HepG2 (cell line): ENCODE data around the gene CDHR5. TPM values are rescaled to one million over a fixed set of nuclear protein-coding genes. Genes with fewer than 3 reads are reported as not detected.
A peak's percentile ranks its signal among the peaks of the same experiment; 100 is the strongest.

ENCODE experiments used
- MAFK ChIP-seq, 2 experiments: IDR thresholded peaks in 1 of 2; conservative IDR thresholded peaks in 1 of 2; 2 replicates each; pipeline ENCODE4 v1.6.1; 2011; ENCODE audit warnings: improper control_type of control experiment in 2 of 2, low read length in 2 of 2
- PAXIP1 ChIP-seq: sonication (generic); formaldehyde crosslinking; conservative IDR thresholded peaks from 2 replicates; pipeline ENCODE4 v1.4.0; 2020; ENCODE audit warnings: mild to moderate bottlenecking, missing genetic modification reagents, moderate library complexity
- PRPF4 ChIP-seq: fragments of 200-400 bp; formaldehyde crosslinking; IDR thresholded peaks from 2 replicates; pipeline ENCODE4 v1.6.1; 2016; ENCODE audit warnings: low read length, low read depth; ENCODE audit not compliant: poor library complexity, severe bottlenecking
- RBM22 ChIP-seq: fragments of 200-400 bp; formaldehyde crosslinking; optimal IDR thresholded peaks from 2 replicates; pipeline ENCODE3; 2017; ENCODE audit warnings: mild to moderate bottlenecking, low read length, moderate library complexity
- SOX6 ChIP-seq, 2 experiments: fragments of 450-650 bp in 1 of 2; sonication (generic) in 1 of 2; formaldehyde crosslinking in 1 of 2; IDR thresholded peaks; 2 replicates each; pipeline versions ENCODE4 v1.4.0 to v1.6.1; 2017 to 2020; ENCODE audit warnings: antibody characterized with exemption in 1 of 2, mild to moderate bottlenecking in 1 of 2, missing genetic modification reagents in 1 of 2
- ZBTB7B ChIP-seq: sonication (generic); formaldehyde crosslinking; IDR thresholded peaks from 2 replicates; pipeline ENCODE4 v1.4.0; 2020; ENCODE audit warnings: missing genetic modification reagents
- ZNF660 ChIP-seq: sonication (generic); formaldehyde crosslinking; IDR thresholded peaks from 2 replicates; pipeline ENCODE4 v1.5.1; 2020; ENCODE audit warnings: mild to moderate bottlenecking, low read depth, missing genetic modification reagents, borderline replicate concordance
- polyA plus RNA-seq, 8 experiments: library from polyadenylated mRNA; depleted of rRNA in 3 of 8; stranded (reverse) in 7 of 8; unstranded in 1 of 8; fragments of >200 nt; fragmentation: Illumina TruSeq in 4 of 8; extraction: Trizol in 4 of 8; gene quantifications; 2 replicates each; pipeline versions ENCODE4 v1.2.1 to v1.2.3, GENCODE V29; 2011 to 2016; ENCODE audit warnings: low read depth in 4 of 8, missing spikeins in 1 of 8, mixed read lengths in 1 of 8; ENCODE audit not compliant: insufficient read depth in 1 of 8
- total RNA-seq, 5 experiments: library from RNA; depleted of rRNA; stranded (reverse); fragments of >200 nt; fragmentation: Illumina TruSeq; extraction: Trizol; gene quantifications; 2 replicates each; pipeline ENCODE4 v1.2.3, GENCODE V29; 2016; ENCODE audit warnings: low read depth in 1 of 5
- TF ChIP-seq, protein P1 (sequence below): IDR thresholded peaks from 2 replicates; pipeline ENCODE4 v1.6.1; 2012; ENCODE audit warnings: low read length, improper control_type of control experiment
- TF ChIP-seq, protein P2 (sequence below): sonication (generic); formaldehyde crosslinking; IDR thresholded peaks from 2 replicates; pipeline ENCODE4 v1.4.0; 2020; ENCODE audit warnings: mild to moderate bottlenecking, missing genetic modification reagents
- TF ChIP-seq, protein P3 (sequence below): sonication (generic); formaldehyde crosslinking; IDR thresholded peaks from 2 replicates; pipeline ENCODE4 v1.8.0; 2022; ENCODE audit warnings: mild to moderate bottlenecking, missing genetic modification reagents

The CDHR5 gene
- total and polyA plus RNA-seq, 2 of the 13 experiments (the other 11 are each of a cell fraction or from before 2014, with no cell fraction given) = 0.46 to 0.71 TPM

DNA sequence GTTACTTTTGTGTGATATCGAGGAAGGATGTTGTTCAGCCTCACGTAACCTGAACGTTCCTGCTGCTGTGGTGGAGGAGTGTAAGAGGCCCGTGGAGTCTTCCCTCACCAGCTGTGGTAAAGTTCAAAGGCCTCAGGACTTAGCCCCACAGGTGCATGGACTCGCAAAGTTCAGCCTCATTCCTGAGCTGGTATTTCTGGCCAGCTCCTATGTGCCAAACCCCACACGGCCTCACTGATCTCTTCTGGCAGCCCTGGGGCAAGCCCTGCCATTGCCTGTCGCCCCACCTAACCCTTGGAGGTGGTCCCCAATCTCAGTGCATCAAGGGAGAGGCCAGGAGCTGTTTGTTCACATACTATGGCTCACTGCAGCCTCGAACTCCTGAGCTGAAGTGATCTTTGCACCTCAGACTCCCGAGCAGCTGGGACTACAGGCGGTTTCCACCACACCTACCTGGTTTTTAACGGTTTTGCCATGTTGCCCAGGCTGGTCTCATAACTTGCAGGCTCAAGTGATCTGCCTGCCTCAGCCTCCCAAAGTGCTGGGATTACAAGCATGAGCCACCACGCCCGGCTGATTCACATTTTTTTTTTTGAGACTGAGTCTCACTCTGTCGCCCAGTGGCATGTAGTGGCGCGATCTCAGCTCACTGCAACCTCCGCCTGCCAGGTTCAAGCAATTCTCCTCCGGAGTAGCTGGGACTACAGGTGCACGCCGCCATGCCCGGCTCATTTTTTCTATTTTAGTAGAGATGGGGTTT, 46.3 kb downstream of the CDHR5 start (continued):
- TF ChIP-seq, protein P1, sequence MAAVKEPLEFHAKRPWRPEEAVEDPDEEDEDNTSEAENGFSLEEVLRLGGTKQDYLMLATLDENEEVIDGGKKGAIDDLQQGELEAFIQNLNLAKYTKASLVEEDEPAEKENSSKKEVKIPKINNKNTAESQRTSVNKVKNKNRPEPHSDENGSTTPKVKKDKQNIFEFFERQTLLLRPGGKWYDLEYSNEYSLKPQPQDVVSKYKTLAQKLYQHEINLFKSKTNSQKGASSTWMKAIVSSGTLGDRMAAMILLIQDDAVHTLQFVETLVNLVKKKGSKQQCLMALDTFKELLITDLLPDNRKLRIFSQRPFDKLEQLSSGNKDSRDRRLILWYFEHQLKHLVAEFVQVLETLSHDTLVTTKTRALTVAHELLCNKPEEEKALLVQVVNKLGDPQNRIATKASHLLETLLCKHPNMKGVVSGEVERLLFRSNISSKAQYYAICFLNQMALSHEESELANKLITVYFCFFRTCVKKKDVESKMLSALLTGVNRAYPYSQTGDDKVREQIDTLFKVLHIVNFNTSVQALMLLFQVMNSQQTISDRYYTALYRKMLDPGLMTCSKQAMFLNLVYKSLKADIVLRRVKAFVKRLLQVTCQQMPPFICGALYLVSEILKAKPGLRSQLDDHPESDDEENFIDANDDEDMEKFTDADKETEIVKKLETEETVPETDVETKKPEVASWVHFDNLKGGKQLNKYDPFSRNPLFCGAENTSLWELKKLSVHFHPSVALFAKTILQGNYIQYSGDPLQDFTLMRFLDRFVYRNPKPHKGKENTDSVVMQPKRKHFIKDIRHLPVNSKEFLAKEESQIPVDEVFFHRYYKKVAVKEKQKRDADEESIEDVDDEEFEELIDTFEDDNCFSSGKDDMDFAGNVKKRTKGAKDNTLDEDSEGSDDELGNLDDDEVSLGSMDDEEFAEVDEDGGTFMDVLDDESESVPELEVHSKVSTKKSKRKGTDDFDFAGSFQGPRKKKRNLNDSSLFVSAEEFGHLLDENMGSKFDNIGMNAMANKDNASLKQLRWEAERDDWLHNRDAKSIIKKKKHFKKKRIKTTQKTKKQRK = no peak
- TF ChIP-seq RBM22 (no peak), ZBTB7B (CRISPR knock-in tag) (no peak), MAFK (conservative IDR thresholded peaks at IDR 0.05 in 1 of 2, IDR thresholded peaks at IDR 0.05 in 1 of 2; ENCODE audit: low read length in 2 of 2) (no peak), ZNF660 (CRISPR knock-in tag) (no peak), SOX6 (IDR thresholded peaks at IDR 0.05) (no peak), SOX6 (CRISPR knock-in tag; IDR thresholded peaks at IDR 0.05) (0 out of 2 replicates have a peak, but pooled peaks have one; percentile 11), PRPF4 (no peak), PAXIP1 (CRISPR knock-in tag) (peak; percentile 26; the same call in 1 of the 2 replicates)
- TF ChIP-seq, protein P2, sequence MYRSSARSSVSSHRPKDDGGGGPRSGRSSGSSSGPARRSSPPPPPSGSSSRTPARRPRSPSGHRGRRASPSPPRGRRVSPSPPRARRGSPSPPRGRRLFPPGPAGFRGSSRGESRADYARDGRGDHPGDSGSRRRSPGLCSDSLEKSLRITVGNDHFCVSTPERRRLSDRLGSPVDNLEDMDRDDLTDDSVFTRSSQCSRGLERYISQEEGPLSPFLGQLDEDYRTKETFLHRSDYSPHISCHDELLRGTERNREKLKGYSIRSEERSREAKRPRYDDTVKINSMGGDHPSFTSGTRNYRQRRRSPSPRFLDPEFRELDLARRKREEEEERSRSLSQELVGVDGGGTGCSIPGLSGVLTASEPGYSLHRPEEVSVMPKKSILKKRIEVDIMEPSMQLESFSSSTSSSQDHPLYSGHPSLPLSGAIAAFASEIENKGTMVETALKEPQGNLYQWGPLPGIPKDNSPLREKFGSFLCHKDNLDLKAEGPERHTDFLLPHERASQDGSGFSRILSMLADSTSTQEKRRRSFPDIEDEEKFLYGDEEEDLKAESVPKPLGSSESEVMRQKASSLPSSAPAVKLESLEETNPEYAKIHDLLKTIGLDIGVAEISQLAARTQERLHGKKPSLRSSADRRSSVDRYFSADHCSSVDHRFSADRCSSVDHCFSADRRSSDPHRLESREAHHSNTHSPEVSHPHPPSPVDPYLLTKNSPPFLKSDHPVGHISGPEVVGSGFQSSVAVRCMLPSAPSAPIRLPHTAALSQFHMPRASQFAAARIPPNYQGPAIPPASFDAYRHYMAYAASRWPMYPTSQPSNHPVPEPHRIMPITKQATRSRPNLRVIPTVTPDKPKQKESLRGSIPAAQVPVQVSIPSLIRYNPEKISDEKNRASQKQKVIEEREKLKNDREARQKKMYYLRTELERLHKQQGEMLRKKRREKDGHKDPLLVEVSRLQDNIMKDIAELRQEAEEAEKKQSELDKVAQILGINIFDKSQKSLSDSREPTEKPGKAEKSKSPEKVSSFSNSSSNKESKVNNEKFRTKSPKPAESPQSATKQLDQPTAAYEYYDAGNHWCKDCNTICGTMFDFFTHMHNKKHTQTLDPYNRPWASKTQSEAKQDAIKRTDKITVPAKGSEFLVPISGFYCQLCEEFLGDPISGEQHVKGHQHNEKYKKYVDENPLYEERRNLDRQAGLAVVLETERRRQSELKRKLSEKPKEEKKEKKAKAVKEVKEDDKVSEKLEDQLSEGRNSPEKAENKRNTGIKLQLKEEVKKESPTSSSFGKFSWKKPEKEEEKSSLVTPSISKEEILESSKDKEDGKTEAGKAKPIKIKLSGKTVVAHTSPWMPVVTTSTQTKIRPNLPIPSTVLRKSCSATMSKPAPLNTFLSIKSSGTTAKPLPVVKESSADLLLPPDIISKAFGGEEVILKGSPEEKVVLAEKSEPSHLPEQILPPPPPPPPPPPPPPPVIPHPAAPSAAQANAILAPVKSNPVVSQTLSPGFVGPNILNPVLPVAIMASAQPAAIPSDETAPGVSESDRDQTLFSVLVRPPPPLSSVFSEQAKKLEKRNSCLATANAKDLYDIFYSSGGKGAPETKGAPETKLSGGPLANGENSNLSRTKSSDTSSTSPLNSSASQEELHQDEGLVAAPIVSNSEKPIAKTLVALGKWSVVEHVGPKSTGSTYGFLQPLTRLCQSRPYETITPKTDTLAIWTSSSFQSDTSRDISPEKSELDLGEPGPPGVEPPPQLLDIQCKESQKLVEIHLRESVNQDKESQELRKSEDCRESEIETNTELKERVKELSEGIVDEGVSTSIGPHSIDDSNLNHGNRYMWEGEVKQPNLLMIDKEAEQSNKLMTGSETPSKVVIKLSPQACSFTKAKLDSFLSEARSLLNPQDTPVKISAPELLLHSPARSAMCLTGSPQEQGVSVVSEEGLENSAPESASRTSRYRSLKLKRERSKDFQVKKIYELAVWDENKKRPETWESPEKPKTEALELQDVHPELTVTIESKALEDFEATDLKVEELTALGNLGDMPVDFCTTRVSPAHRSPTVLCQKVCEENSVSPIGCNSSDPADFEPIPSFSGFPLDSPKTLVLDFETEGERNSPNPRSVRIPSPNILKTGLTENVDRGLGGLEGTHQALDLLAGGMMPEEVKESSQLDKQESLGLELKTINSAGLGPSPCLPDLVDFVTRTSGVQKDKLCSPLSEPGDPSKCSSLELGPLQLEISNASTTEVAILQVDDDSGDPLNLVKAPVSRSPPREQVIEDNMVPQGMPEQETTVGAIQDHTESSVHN = no peak
- TF ChIP-seq, protein P3, sequence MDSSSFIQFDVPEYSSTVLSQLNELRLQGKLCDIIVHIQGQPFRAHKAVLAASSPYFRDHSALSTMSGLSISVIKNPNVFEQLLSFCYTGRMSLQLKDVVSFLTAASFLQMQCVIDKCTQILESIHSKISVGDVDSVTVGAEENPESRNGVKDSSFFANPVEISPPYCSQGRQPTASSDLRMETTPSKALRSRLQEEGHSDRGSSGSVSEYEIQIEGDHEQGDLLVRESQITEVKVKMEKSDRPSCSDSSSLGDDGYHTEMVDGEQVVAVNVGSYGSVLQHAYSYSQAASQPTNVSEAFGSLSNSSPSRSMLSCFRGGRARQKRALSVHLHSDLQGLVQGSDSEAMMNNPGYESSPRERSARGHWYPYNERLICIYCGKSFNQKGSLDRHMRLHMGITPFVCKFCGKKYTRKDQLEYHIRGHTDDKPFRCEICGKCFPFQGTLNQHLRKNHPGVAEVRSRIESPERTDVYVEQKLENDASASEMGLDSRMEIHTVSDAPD (CRISPR knock-in tag) = no peak
